GM19025 (cell line): ENCODE results near the gene STXBP5.

ENCODE experiments used
- ATAC-seq: cut with Tn5 transposase; IDR thresholded peaks from one replicate; pipeline ENCODE4 v1.9.1; 2021; ENCODE audit warnings: mild to moderate bottlenecking, low read depth, moderate library complexity; ENCODE audit not compliant: unreplicated experiment

The STXBP5 gene

DNA sequence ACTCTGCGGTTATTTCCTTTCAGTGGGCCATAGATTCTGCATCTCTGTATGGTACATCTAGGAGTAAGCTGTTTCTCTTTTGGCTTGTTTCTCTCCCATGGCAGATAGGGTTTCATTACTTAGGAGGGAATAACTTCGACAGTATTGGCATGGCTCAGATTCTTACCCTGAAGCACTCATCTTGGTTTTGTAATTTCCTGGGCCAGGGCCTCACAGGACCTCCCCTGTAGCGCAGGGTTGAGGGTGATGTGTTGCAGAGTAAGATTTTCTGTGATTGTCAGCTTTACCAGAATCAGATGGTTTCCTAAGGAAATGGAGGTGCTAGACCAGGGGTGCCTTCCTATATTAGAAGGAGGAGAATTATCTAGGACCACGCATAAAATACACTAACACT, 78.3 kb downstream of the STXBP5 start:
- no peak for ATAC-seq

DNA sequence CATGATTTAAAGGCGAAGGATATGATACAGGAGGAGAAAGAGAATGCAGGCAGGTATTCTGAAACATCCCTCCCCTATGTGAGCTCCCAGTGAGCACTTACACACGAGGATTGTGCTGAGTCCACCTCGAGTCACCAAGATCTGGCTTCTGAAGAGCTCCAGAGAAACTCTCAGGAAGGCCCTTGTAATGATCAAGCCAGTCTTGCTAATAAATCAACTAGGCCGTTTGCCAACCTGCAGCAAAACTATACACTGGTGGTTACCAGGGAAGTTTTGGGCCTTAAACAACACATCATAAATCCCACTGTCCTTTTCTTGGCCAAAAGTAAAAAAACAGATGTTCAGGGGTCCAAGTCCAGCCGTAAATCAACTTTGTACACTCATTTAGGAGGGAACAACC, 79.2 kb downstream of the STXBP5 start:
- no peak for ATAC-seq

- ATAC-seq: no peak
Observed at GRCh38 chr6:147285087-147285855, 81.1 kb downstream of the STXBP5 start.

DNA sequence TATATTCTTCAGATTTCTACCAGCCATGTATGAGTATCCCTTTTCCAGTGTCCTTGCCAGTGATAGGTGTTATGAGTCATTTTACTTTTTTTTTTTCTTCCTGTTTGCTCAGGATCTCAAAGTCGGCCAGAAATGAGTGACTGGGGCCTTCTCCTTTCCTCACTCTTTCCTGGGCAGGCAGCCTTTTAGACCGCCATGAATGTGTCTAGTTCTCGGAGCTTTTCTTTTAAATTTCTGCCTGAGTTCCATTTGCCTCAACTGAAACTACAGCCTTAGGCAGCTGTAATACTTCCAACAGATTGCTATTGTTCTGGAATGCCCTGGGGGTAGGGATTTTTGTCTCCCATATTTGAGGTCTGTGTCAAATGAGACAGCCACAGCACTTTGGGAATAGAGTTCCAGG, 83.7 kb downstream of the STXBP5 start:
- no peak for ATAC-seq

- no peak for ATAC-seq
Observed at GRCh38 chr6:147297124-147297523, 92.9 kb downstream of the STXBP5 start.

GRCh38 chr6:147297663-147298316, 93.6 kb downstream of the STXBP5 start:
- ATAC-seq: no peak

- ATAC-seq: no peak
Observed at GRCh38 chr6:147298461-147298860, 94.2 kb downstream of the STXBP5 start.

- no peak for ATAC-seq
Observed at GRCh38 chr6:147299035-147299434, 94.8 kb downstream of the STXBP5 start.

GRCh38 chr6:147301070-147301469, 96.9 kb downstream of the STXBP5 start:
- ATAC-seq: no peak

DNA sequence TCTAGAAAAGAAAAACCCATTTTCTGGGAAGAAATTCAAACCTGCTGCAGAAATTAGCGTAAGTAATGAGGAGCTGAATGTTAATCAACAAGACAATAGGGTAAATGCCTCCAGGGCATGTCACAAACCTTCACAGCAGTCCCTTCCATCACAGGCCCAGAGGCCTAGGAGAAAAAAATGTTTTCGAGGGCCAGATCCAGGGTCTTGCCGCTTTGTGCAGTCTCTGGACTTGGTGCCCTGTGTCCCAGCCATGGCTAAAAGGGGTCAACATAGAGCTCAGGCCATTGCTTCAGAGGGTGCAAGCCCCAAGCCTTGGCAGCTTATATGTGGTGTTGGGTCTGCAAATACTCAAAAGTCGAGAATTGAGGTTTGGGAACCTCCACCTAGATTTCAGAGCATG, 99.8 kb downstream of the STXBP5 start:
- ATAC-seq: no peak

DNA sequence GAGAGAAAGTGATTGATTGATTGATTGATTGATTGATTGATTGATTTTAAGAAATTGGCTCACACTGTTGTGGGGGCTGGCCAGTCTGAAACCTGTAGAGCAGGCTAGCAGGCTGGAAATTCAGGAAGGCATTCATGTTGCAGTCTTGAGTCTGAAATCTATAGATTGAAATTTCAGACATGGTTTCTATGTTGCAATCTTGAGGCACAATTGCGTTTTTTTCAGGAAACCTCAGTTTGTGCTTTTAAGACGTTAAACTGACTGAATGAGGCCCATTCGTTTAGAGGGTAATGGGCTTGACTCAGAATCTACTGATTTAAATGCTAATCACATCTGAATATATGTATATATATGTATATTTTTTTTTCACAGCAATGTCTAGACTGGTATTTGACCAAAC, 106.3 kb downstream of the STXBP5 start:
- ATAC-seq: no peak

GRCh38 chr6:147311218-147311617, 107.0 kb downstream of the STXBP5 start:
- ATAC-seq: no peak

- ATAC-seq: no peak
Observed at GRCh38 chr6:147321260-147321659, 117.0 kb downstream of the STXBP5 start.

DNA sequence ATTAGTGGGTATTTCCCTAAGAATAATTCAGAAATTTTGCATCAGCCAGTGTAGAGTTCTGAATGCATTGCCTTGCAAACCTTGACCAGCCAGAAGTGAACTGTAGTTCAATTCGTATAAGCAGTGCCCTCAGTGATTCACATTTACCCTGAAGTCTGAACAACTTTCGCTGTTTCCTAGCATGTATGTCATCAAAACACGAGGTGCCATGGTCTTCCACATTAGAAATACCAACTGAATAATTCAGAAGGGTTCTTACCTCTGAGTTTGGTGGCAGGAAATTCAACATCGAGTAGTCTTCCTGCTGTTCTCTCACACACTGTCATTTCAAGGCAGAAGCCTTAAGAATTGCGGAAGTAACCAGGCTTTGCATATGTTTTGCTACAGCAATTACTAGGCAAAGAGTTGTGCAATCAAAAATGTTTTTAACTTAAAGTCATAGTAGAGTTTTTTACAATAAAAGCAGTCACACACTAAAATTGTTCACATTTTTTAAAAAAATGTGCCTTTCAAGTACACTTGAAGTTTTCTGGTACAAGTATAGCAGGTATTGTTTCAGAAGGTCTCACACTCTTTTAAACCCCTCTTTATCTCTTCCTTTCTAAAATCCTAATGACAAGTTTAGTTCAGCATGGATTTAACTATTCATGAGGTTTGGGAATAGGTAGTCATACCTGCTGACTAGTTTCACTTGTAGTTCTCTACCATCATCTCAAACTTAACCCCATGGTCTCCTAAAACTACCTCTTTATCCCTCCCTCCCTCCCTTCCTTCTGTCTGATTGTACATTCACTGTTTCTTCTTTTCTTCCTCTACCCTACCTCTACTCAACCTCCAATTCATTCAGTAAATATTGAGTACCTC, 118.3 kb downstream of the STXBP5 start:
- ATAC-seq: peak; percentile 94

GRCh38 chr6:147325557-147325956, 121.3 kb downstream of the STXBP5 start:
- ATAC-seq: no peak

GRCh38 chr6:147331401-147331800, 127.2 kb downstream of the STXBP5 start:
- ATAC-seq: no peak

DNA sequence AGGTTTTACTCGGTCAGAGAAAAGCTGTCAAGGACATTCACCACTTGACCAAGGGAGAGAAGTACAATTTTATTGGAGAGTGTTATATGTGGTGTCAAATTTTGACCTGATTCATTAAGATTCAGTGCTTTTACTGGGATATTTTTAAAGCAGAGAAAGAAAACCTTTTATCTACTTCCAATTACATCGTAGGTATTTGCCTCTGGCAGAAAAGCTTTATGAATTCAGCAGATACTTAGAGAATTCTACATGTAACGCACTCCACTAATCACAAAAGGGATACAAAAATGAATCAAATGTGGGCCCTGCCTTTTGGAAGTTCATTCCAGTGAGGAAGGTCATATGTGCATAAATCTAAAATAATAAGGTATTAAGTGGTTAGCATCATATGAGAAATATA, 133.7 kb downstream of the STXBP5 start:
- ATAC-seq: no peak

DNA sequence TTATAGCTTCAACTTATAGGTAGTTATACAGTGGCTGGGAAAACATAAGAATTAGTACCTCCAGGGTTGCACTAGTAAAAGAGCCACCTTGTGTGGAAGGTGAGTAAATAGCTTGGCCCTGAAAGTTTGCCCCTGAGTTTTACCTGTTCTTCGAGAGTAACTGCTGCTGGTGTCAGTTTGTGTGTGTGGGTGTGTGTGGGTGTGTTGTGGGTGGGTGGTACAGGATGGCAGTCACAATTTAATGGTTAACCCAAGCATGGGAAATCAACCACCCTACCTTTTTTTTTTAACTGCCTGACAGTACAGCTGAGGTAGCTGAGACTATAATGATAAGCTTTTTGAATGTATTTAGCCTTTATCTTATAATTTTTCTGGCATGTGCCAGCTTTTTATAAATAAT, 137.3 kb downstream of the STXBP5 start:
- no peak for ATAC-seq

- ATAC-seq: no peak
Observed at GRCh38 chr6:147345902-147346301, 141.7 kb downstream of the STXBP5 start.

DNA sequence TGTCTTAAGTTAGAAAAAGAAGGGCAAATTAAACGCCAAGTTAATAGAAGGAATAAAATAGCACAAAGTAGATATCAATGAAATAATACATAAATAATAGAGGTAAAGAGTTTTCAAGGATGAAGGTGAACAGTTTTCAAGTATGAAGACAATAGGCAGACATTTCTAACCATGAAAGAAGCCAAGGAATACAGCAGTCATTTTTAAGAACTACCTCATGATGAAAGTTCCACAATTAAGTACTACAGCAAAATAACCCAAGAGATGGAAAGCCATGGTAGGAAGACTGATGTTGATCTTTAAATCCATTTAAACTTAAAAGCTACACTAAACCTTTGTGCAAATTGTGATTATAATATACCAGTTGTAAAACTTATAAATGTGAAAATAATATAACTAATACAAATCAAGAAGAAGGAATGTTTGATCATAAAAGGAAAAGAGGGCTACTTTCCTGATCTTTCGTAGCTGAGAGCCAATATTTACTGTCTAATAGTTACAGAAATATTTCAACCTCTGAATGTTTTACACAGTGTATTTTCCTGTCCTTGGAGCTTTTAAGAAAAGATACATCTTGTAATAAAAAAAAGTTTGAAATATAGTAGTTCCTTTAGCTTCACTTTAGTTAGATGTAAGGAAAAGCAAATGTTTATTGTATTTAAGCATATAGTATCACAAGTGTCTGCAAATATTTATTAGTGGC, 143.1 kb downstream of the STXBP5 start:
- no peak for ATAC-seq
